Left ventricle myocardium inferior (tissue), 1 donor: ENCODE data around the gene ANP32A. TPM values are rescaled to one million over a fixed set of nuclear protein-coding genes. Genes with fewer than 3 reads are reported as not detected.

ENCODE experiments used
- DNase-seq: peaks from one replicate; pipeline ENCODE4 v3.0.0-alpha.2; 2020
- H3K27ac ChIP-seq: fragments of 200-600 bp; replicated peaks from 2 replicates; pipeline ENCODE4 v1.8.0; 2021
- H3K27me3 ChIP-seq: fragments of 200-600 bp; 2 replicates; pipeline ENCODE4 v1.8.0; 2021; ENCODE audit warnings: low read depth
- H3K36me3 ChIP-seq: fragments of 200-600 bp; 2 replicates; pipeline ENCODE4 v1.8.0; 2021
- H3K4me1 ChIP-seq: fragments of 200-600 bp; 2 replicates; pipeline ENCODE4 v1.8.0; 2021
- H3K4me3 ChIP-seq: fragments of 200-600 bp; 2 replicates; pipeline ENCODE4 v1.8.0; 2021; ENCODE audit warnings: mild to moderate bottlenecking, moderate library complexity
- H3K9me3 ChIP-seq: fragments of 200-600 bp; replicated peaks from 2 replicates; pipeline ENCODE4 v1.8.0; 2021
- intact Hi-C: fragments of 100-400 bp; cut with micrococcal nuclease; formaldehyde crosslinking; loops from one replicate; pipeline ENCODE4 v1.11.0; 2022
- total RNA-seq: library from RNA; stranded (reverse); fragmentation: NEBNext Ultra II Directional; extraction: Animal tissue kit (Norgen Biotek cat#: 25700); gene quantifications from one replicate; pipeline ENCODE4 v1.2.1, GENCODE V29; 2021
- TF ChIP-seq, protein P1 (sequence below): fragments of 200-600 bp; IDR thresholded peaks from 2 replicates; pipeline ENCODE4 v1.8.0; 2021; ENCODE audit warnings: antibody characterized with exemption, mild to moderate bottlenecking, borderline replicate concordance
- donor health status: DM: no; HTN: yes; CAD: no; lungs with severe emphysema.

The ANP32A gene
- total RNA-seq, 1 donor from 2014 or later, result 150 TPM

- no peaks in the 10 kb centered on the region for H3K27me3 ChIP-seq
- H3K27ac ChIP-seq, result peak overlapping the region; percentile 97
- peak; percentile 61 for DNase-seq
- intact Hi-C loops, result no loop called here
- H3K36me3 ChIP-seq, result no peaks in the 10 kb centered on the region
- H3K4me1 ChIP-seq, result peaks cover 82% of the 10 kb centered on the region
- H3K9me3 ChIP-seq, result no peaks in the 10 kb centered on the region
- TF ChIP-seq, protein P1, sequence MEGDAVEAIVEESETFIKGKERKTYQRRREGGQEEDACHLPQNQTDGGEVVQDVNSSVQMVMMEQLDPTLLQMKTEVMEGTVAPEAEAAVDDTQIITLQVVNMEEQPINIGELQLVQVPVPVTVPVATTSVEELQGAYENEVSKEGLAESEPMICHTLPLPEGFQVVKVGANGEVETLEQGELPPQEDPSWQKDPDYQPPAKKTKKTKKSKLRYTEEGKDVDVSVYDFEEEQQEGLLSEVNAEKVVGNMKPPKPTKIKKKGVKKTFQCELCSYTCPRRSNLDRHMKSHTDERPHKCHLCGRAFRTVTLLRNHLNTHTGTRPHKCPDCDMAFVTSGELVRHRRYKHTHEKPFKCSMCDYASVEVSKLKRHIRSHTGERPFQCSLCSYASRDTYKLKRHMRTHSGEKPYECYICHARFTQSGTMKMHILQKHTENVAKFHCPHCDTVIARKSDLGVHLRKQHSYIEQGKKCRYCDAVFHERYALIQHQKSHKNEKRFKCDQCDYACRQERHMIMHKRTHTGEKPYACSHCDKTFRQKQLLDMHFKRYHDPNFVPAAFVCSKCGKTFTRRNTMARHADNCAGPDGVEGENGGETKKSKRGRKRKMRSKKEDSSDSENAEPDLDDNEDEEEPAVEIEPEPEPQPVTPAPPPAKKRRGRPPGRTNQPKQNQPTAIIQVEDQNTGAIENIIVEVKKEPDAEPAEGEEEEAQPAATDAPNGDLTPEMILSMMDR, result no peak
- H3K4me3 ChIP-seq, result peak overlapping the region; percentile 84
Observed at GRCh38 chr15:68818769-68819494, 1.8 kb downstream of the ANP32A start.

DNA sequence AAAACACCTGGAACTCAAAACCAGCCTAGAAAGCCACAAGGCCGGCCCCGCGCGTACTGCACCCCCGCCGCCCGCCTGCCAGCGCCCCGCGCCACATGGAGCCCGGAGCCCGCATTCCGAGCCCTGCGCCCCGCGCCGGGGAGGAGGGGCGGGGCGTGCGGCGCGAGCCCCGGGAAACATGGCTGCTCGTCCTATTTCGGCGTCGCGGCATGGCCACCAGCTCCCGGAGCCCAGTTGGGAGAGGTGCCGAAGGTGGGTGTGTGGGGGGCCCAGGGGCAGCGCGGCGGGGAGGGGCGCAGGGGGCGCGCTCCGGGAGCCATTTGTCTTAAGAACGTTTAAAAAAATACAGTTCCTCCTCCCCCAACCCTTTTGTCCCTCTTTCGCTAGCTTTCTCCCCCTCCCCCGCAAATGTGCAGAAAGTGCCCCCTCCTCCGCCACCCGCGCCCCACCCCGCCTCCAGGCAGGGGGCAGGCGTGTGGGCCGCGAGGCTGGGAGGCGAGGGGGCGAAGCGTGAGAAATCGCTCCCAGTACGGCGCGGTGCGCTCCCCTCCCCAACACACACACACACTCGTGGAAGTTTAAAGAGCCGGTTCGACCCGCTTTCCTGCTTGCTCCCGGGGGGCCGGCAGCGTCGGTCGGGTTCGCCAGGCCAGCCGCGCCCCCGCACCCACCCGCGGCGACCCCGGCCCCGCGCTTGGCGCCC lies 2.5 kb downstream of the ANP32A start:
- TF ChIP-seq, protein P1, result peak; percentile 23
- H3K9me3 ChIP-seq, result no peaks in the 10 kb centered on the region
- H3K36me3 ChIP-seq, result no peaks in the 10 kb centered on the region
- no peaks in the 10 kb centered on the region for H3K27me3 ChIP-seq
- peak overlapping the region; percentile 97 for H3K27ac ChIP-seq
- peak overlapping the region; percentile 84 for H3K4me3 ChIP-seq
- H3K4me1 ChIP-seq, result peaks cover 89% of the 10 kb centered on the region
- peak; percentile 63 for DNase-seq
- intact Hi-C loops, result no loop called here

GRCh38 chr15:68817304-68818065 lies 3.2 kb downstream of the ANP32A start:
- intact Hi-C loops, result no loop called here
- peak; percentile 69 for DNase-seq
- peaks cover 93% of the 10 kb centered on the region for H3K4me1 ChIP-seq
- no peaks in the 10 kb centered on the region for H3K9me3 ChIP-seq
- H3K36me3 ChIP-seq, result no peaks in the 10 kb centered on the region
- no peaks in the 10 kb centered on the region for H3K27me3 ChIP-seq
- H3K27ac ChIP-seq, result peak overlapping the region; percentile 97
- TF ChIP-seq, protein P1, result no peak
- peak overlapping the region; percentile 84 for H3K4me3 ChIP-seq

DNA sequence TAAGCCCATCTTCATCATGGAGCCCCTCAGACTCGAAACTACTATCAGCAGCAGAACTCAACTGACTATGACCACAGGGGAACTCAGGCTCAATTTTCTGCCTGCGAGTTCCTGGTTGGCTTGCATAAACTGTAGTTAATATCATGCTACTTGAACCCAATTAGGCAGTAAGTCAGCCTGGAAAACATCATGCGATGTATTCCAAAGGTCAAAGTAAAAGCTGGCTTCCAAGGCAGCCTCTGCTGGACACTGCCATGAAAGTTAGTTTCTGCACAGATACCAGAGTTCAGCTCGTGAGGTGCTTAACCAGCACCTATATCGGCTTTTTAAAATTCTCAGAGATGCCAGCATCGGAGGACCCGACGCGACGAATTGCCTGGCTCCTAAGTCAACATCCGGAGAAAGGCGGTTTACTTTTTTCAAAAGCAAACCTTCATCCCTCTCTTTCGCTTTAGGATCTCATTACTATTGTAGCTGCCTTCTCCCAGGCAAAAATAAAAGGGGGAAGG lies 3.8 kb downstream of the ANP32A start:
- intact Hi-C loops, result no loop called here

DNA sequence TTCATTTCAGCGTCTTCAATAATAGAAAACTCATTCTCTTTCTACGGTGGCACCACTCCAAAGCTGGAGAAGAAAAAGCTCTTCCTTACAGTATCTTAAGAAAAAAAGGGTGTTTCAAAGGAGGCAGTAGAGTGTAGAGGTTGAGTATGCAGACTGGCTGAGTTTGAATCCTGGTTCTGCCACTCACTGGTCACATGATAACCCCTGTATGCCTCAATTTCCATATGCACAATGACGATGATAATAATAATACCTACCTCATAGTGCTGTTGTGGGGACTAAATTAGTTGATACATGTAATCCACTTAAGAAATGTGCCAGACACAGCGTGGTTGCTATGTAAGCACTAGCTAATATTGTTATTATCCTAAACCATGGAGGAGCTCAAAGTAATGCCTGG lies 4.5 kb downstream of the ANP32A start:
- Histone ChIP-seq H3K4me1 (peaks cover 93% of the 10 kb centered on the region), H3K27me3 (no peaks in the 10 kb centered on the region), H3K36me3 (no peaks in the 10 kb centered on the region), H3K4me3 (peak overlapping the region; percentile 84), H3K27ac (peak overlapping the region; percentile 97), H3K9me3 (no peaks in the 10 kb centered on the region)
- intact Hi-C loops, result no loop called here
- TF ChIP-seq, protein P1, result no peak
- DNase-seq, result no peak

More for the DNA sequence above, 3.8 kb downstream of the ANP32A start:
- peaks cover 93% of the 10 kb centered on the region for H3K4me1 ChIP-seq
- H3K27ac ChIP-seq, result peak overlapping the region; percentile 97
- H3K9me3 ChIP-seq, result no peaks in the 10 kb centered on the region
- DNase-seq, result no peak
- H3K36me3 ChIP-seq, result no peaks in the 10 kb centered on the region
- TF ChIP-seq, protein P1, result no peak
- no peaks in the 10 kb centered on the region for H3K27me3 ChIP-seq
- peak overlapping the region; percentile 84 for H3K4me3 ChIP-seq
